BJ (cell line): Measurements from ENCODE around the gene COL21A1. TPM values are rescaled to one million over a fixed set of nuclear protein-coding genes. Genes with fewer than 3 reads are reported as not detected.

Experiments
- CTCF ChIA-PET: fragments of 350-600 bp; formaldehyde crosslinking; extraction: SDS; loops from one replicate; lab custom pipeline; 2021; ENCODE audit warnings: antibody characterized with exemption, inconsistent platforms; lab: Yijun Ruan, JAX
- POLR2A ChIA-PET: fragments of 300-600 bp; sonication (Branson Sonifier 250); formaldehyde crosslinking; extraction: SDS; loops from one replicate; lab custom pipeline; 2021; ENCODE audit warnings: antibody characterized with exemption; lab: Charles Lee
- DNase-seq: peaks from one replicate; pipeline ENCODE4 v3.0.0-alpha.2; 2011; ENCODE audit warnings: low read depth
- H3K27me3 ChIP-seq: 2 replicates; pipeline ENCODE4 v1.6.0; 2011; ENCODE audit warnings: low read length; ENCODE audit not compliant: control insufficient read depth, insufficient read depth
- H3K36me3 ChIP-seq: 2 replicates; pipeline ENCODE4 v1.5.1; 2011; ENCODE audit warnings: low read length; ENCODE audit not compliant: control insufficient read depth, insufficient read depth
- H3K4me3 ChIP-seq: 2 replicates; pipeline ENCODE4 v1.5.1; 2011; ENCODE audit warnings: low read depth, mild to moderate bottlenecking, control low read depth, low read length
- CTCF ChIP-seq: IDR thresholded peaks from 2 replicates; pipeline ENCODE4 v1.5.1; 2011; ENCODE audit warnings: low read depth, mild to moderate bottlenecking, control low read depth, inconsistent platforms, low read length, moderate library complexity; ENCODE audit not compliant: insufficient read depth
- polyA plus RNA-seq: library from polyadenylated mRNA; depleted of rRNA; stranded (reverse); fragments of >200 nt; gene quantifications from 2 replicates; pipeline ENCODE4 v1.2.3, GENCODE V29; 2011

The COL21A1 gene
- polyA plus RNA-seq, 1 experiment: 0.07 TPM

DNA sequence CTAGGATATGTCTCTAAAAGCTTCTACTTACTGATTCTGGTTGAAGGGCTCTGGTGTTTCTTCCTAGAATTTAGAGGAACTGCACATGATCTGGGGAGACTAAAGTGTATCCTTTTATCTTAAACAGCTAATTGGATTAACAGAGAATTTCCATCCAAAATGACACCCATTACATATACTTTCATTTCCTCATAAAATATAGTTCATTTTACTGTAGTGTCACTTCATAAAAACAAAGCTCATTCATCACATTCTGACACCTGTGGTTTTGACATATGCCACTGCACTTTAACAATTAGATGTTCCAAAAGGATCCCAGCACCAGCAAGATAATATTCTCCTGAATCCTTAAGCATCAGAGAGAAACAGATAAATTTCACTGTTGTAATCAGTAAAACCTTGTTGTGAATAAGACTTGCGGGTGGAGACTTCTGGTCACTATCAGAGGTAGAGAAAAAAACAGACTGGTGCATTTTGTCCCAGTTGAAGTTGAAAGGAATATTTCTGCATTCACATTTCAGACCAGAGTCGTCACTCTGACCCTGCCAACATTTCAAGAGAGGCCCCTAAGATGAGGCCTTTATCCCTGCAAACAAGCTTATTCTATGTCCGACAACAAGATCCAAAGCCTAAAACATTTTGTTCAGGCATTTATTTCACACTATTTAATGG is 196.7 kb downstream of the COL21A1 start:
- DNase-seq: no peak
- CTCF ChIA-PET: no interaction called here
- Histone ChIP-seq H3K36me3 (no peaks in the 10 kb centered on the region), H3K27me3 (no peaks in the 10 kb centered on the region), H3K4me3 (no peak overlapping the region)
- POLR2A ChIA-PET: interaction anchor here (0.5 kb wide), 1 partner anchor 30 kb away, joined by 3 read pairs; no protein-coding TSS in a partner anchor
- TF ChIP-seq CTCF: no peak

DNA sequence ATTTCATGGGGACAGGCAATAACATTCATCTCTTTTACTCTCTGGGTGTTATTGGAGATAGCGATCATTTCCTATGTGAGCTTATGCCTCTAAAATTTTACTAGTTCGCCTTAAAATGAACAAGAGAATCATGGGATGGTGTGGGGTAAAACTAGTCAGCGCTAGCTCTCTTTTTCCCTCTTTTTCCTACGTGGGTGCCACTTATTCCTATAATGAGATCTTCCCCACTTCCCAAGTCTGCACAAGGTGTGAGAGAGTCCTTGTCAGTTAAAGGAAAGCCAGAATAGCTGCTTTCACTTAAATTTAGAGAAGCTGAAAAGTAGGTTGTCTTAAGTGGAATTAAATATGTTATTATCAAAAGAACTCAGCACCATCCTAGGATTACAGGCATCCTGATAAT is 198.8 kb downstream of the COL21A1 start:
- no peak for TF ChIP-seq CTCF
- Histone ChIP-seq H3K4me3 (no peak overlapping the region), H3K27me3 (no peaks in the 10 kb centered on the region), H3K36me3 (no peaks in the 10 kb centered on the region)
- DNase-seq: no peak
- CTCF ChIA-PET: no interaction called here
- POLR2A ChIA-PET: no interaction called here

- ChIA-PET POLR2A (no interaction called here), CTCF (no interaction called here)
- Histone ChIP-seq H3K27me3 (no peaks in the 10 kb centered on the region), H3K4me3 (no peak overlapping the region), H3K36me3 (no peaks in the 10 kb centered on the region)
- no peak for DNase-seq
- TF ChIP-seq CTCF: no peak
Observed at GRCh38 chr6:56047931-56048540, 199.3 kb downstream of the COL21A1 start.

- CTCF ChIA-PET: no interaction called here
- H3K4me3 ChIP-seq: no peak overlapping the region
- H3K36me3 ChIP-seq: no peaks in the 10 kb centered on the region
- DNase-seq: no peak
- TF ChIP-seq CTCF: no peak
- POLR2A ChIA-PET: no interaction called here
- no peaks in the 10 kb centered on the region for H3K27me3 ChIP-seq
Observed at GRCh38 chr6:56046576-56046975, 200.8 kb downstream of the COL21A1 start.

DNA sequence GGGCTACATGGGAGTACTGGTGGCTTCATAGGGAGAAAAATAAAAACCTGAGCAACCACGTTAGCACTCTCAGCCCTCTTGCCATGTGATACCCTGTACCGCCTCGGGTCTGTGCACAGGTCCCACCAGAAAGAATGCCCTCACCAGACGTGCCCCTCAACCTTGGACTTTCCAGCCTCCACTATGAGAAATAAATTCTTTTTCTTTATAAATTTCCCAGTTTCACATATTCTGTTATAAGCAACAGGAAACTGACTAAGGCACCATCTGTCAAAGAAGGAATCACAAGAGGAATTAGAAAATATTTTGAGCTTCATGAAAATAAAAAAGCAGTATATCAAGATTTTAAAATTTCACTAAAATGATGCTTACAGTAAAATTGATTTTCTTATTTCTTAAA is 203.6 kb downstream of the COL21A1 start:
- H3K36me3 ChIP-seq: no peaks in the 10 kb centered on the region
- POLR2A ChIA-PET: no interaction called here
- TF ChIP-seq CTCF: no peak
- no peak overlapping the region for H3K4me3 ChIP-seq
- H3K27me3 ChIP-seq: no peaks in the 10 kb centered on the region
- CTCF ChIA-PET: no interaction called here
- no peak for DNase-seq
